ENCODE measurements around the gene R3HDM2. TPM values are rescaled to one million over a fixed set of nuclear protein-coding genes. Genes with fewer than 3 reads are reported as not detected.

R3HDM2 gene
- total and polyA plus RNA-seq, 4 donors = 7.4 to 28.9 (median 15.1) TPM

GRCh38 chr12:57479376-57480115 lies 48.7 kb upstream of the R3HDM2 start, which contains the start of gene ARHGAP9:
ARHGAP9 (minus strand) TSS chr12:57479866; CDS start chr12:57479406, 460 bp downstream.
- H3K4me3 ChIP-seq (ENCODE audit: low read depth in 1 of 3, low read length in 3 of 3) = no peak within 1 kb of the TSS
- no peak for TF ChIP-seq FOXA1 (IDR thresholded peaks at IDR 0.05)
- no peak for TF ChIP-seq TAF1 (conservative IDR thresholded peaks at IDR 0.05)
- TF ChIP-seq SP1 (IDR thresholded peaks at IDR 0.05) = no peak
- TF ChIP-seq NR2F2 (IDR thresholded peaks at IDR 0.05) = no peak
- TF ChIP-seq, protein P1, sequence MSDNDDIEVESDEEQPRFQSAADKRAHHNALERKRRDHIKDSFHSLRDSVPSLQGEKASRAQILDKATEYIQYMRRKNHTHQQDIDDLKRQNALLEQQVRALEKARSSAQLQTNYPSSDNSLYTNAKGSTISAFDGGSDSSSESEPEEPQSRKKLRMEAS (IDR thresholded peaks at IDR 0.05) = no peak
- TF ChIP-seq RXRA (IDR thresholded peaks at IDR 0.05) = no peak
- TF ChIP-seq GABPA (IDR thresholded peaks at IDR 0.05 in 1 of 2, conservative IDR thresholded peaks at IDR 0.05 in 1 of 2) = no peak
- TF ChIP-seq ZBTB33 (IDR thresholded peaks at IDR 0.05) = no peak
- TF ChIP-seq FOXA2 (IDR thresholded peaks at IDR 0.05) = no peak
- TF ChIP-seq RAD21 (IDR thresholded peaks at IDR 0.05) = no peak
- TF ChIP-seq, protein P2, sequence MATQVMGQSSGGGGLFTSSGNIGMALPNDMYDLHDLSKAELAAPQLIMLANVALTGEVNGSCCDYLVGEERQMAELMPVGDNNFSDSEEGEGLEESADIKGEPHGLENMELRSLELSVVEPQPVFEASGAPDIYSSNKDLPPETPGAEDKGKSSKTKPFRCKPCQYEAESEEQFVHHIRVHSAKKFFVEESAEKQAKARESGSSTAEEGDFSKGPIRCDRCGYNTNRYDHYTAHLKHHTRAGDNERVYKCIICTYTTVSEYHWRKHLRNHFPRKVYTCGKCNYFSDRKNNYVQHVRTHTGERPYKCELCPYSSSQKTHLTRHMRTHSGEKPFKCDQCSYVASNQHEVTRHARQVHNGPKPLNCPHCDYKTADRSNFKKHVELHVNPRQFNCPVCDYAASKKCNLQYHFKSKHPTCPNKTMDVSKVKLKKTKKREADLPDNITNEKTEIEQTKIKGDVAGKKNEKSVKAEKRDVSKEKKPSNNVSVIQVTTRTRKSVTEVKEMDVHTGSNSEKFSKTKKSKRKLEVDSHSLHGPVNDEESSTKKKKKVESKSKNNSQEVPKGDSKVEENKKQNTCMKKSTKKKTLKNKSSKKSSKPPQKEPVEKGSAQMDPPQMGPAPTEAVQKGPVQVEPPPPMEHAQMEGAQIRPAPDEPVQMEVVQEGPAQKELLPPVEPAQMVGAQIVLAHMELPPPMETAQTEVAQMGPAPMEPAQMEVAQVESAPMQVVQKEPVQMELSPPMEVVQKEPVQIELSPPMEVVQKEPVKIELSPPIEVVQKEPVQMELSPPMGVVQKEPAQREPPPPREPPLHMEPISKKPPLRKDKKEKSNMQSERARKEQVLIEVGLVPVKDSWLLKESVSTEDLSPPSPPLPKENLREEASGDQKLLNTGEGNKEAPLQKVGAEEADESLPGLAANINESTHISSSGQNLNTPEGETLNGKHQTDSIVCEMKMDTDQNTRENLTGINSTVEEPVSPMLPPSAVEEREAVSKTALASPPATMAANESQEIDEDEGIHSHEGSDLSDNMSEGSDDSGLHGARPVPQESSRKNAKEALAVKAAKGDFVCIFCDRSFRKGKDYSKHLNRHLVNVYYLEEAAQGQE (IDR thresholded peaks at IDR 0.05) = no peak
- TF ChIP-seq HNF4G (IDR thresholded peaks at IDR 0.05) = no peak
- no peak for TF ChIP-seq HNF4A (conservative IDR thresholded peaks at IDR 0.05)
- TF ChIP-seq EGR1 (IDR thresholded peaks at IDR 0.05; ENCODE audit: low read depth in 2 of 2) = no peak

DNA sequence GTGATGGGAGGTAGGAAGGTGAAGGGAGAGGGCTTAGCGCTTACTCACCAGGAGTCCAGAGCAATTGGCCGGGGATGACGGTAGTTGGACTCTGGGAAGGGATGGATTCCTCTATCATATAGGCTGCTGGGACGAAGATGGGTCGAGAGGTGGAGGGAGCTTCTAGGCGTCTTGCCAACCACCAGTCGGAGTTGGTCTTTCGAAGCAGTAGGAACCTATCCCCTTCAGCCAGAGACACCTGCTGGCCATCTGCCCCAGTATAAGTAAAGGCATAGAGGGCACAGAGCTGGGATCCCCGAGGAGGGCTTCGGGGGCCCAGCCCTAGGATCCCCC lies 48.2 kb upstream of the R3HDM2 start:
- H3K9me3 ChIP-seq (ENCODE audit: control insufficient read depth in 4 of 4, low read length in 3 of 4) = no peaks in the 10 kb centered on the region
- DNase-seq (ENCODE audit: low spot score) = no peak
- H3K9ac ChIP-seq (ENCODE audit: low read depth in 1 of 2, low read length in 2 of 2) = peak overlapping the region in 1 of 2 donors; percentile 38
- peak overlapping the region; percentile 66 to 79 for H3K27ac ChIP-seq (ENCODE audit: low read depth in 1 of 2, low read length in 2 of 2)
- no peak overlapping the region for H3K4me3 ChIP-seq (ENCODE audit: low read depth in 1 of 3, low read length in 3 of 3)
- WGBS = 85% methylated on average over 10 of the region's 10 CpGs
- peaks cover 0 to 6% (median 2%) of the 10 kb centered on the region in 4 donors for H3K27me3 ChIP-seq (ENCODE audit: control insufficient read depth in 4 of 4, insufficient read depth in 4 of 4, low read length in 3 of 4)
- H3K4me1 ChIP-seq (ENCODE audit: control insufficient read depth in 4 of 4, insufficient read depth in 4 of 4, low read length in 3 of 4) = peaks cover 4 to 17% (median 12%) of the 10 kb centered on the region in 4 donors
- H3K36me3 ChIP-seq (ENCODE audit: control insufficient read depth in 4 of 4, insufficient read depth in 3 of 4, low read depth in 1 of 4, low read length in 3 of 4) = no peaks in the 10 kb centered on the region
- TF ChIP-seq HNF4A (conservative IDR thresholded peaks at IDR 0.05) (no peak), EGR1 (IDR thresholded peaks at IDR 0.05; ENCODE audit: low read depth in 2 of 2) (no peak), SP1 (IDR thresholded peaks at IDR 0.05) (no peak), CTCF (IDR thresholded peaks at IDR 0.05; ENCODE audit: low read depth, low read length, missing input control) (no peak), GABPA (IDR thresholded peaks at IDR 0.05 in 1 of 2, conservative IDR thresholded peaks at IDR 0.05 in 1 of 2) (no peak), ZBTB33 (IDR thresholded peaks at IDR 0.05) (no peak)
- TF ChIP-seq, protein P3, sequence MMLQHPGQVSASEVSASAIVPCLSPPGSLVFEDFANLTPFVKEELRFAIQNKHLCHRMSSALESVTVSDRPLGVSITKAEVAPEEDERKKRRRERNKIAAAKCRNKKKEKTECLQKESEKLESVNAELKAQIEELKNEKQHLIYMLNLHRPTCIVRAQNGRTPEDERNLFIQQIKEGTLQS (IDR thresholded peaks at IDR 0.05) = no peak
- TF ChIP-seq, protein P2 (IDR thresholded peaks at IDR 0.05) = no peak
- TF ChIP-seq, protein P1 (IDR thresholded peaks at IDR 0.05) = no peak

More at GRCh38 chr12:57479376-57480115, 48.7 kb upstream of the R3HDM2 start, which contains the start of gene ARHGAP9:
- H3K27ac ChIP-seq (ENCODE audit: low read depth in 1 of 2, low read length in 2 of 2) = peak within 1 kb of the TSS; percentile 66 to 79
- no peak for DNase-seq (ENCODE audit: low spot score)
- peak within 1 kb of the TSS; percentile 28 to 38 for H3K9ac ChIP-seq (ENCODE audit: low read depth in 1 of 2, low read length in 2 of 2)
- 67% methylated on average over 6 of the region's 6 CpGs for WGBS
- peaks cover 4 to 17% (median 12%) of the 10 kb centered on the region in 4 donors for H3K4me1 ChIP-seq (ENCODE audit: control insufficient read depth in 4 of 4, insufficient read depth in 4 of 4, low read length in 3 of 4)
- H3K36me3 ChIP-seq (ENCODE audit: control insufficient read depth in 4 of 4, insufficient read depth in 3 of 4, low read depth in 1 of 4, low read length in 3 of 4) = no peaks in the 10 kb centered on the region
- H3K27me3 ChIP-seq (ENCODE audit: control insufficient read depth in 4 of 4, insufficient read depth in 4 of 4, low read length in 3 of 4) = peaks cover 0 to 6% (median 2%) of the 10 kb centered on the region in 4 donors
- no peaks in the 10 kb centered on the region for H3K9me3 ChIP-seq (ENCODE audit: control insufficient read depth in 4 of 4, low read length in 3 of 4)

Data from liver (tissue), 9 donors.